NCI-H146 (cell line): ENCODE data around the gene UBE2R2.
A peak's percentile ranks its signal among the peaks of the same experiment; 100 is the strongest.

Experiments used
- DNase-seq: peaks from one replicate; lab custom pipeline; 2025; lab: John Stamatoyannopoulos, UW

The UBE2R2 gene

DNA sequence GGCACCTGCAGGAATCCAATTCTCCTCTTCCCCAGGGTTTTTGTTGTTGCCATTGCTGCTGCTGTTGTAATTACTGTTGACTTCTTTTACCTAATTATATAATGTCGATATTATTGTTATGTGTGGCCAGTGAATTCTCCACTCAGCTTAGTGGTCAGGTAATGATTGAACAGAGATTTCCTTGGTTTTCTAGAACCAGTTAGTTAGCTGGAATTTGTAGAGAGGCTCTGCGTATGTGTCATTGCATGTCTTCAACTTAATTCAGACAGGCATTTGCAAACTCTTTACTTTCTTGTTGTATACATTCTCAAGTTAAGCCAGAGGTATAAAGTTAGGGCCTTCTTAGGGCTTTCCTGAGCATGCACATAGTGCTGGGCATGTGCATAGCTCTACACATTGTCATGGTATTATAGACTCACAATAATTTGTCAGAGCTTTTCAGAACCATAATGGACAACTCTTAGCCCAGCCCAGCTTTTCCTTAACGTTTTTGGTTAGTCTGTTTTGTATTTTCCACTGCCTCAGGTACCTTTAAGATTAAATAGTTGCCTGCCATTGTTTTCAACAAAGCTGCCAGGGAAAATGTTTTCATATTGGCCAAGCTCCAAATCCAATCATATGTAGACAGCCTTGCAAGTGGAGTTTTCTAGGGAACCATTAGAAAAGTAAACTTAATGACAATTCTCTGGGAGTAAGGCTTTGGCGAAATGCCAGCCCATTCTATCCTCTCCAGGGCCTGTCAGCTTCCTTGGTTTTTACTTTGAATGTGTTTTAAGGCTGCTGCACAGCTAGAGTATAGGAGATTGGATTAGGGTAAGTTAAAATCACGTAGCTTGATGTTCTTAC lies 68.1 kb downstream of the UBE2R2 start:
- DNase-seq, result peak; percentile 84

DNA sequence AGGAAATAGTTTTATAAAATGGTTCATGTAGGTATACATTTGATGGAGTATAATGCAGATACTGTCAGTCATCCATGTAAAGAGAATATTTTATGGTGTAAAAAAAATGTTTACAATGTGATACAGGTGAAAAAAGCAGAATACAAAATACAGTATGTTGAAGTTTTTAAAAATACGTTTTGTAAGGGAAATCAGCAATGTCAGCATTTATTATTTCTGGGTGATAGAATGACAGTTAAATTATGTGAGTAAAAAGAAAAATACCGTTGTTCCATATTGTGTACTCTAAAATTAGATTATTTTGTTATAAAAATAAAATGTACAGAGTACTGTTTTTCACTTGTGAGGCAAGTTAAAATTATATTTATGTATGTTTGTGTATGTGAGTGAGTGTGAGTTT lies 69.0 kb downstream of the UBE2R2 start:
- no peak for DNase-seq

DNA sequence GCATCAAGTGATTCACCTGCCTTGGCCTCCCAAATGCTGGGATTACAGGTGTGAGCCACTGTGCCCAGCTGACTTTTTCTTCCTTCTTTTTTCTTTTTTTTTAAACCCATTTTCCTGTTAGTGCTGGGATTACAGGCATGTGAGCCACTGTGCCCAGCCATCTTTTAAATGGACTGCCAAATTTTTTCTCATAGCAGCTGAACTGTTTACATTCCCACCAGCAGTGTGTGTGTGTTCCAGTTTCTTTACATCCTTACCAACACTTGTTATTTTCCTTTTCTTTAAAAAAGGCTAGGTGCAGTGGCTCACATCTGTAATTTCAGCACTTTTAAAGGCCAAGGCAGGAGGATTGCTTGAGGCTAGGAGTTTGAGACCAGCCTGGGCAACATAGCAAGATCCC lies 76.9 kb downstream of the UBE2R2 start:
- DNase-seq, result no peak

DNA sequence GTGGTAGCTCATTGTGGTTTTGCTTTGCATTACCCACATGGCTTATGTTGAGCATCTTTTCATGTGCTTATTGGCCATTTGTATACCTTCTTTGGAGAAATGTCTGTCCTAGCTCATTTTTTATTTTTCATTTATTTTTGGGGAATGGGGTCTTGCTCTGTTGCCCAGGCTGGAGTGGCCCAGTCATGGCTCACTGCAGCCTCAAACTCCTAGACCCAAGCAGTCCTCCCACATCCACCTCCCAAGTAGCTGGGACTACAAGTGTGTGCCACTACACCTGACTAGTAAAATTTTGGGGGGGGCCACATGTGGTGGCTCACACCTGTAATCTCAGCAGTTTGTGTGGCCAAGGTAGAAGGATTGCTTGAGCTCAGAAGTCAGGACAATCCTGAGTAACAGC lies 77.4 kb downstream of the UBE2R2 start:
- no peak for DNase-seq

DNA sequence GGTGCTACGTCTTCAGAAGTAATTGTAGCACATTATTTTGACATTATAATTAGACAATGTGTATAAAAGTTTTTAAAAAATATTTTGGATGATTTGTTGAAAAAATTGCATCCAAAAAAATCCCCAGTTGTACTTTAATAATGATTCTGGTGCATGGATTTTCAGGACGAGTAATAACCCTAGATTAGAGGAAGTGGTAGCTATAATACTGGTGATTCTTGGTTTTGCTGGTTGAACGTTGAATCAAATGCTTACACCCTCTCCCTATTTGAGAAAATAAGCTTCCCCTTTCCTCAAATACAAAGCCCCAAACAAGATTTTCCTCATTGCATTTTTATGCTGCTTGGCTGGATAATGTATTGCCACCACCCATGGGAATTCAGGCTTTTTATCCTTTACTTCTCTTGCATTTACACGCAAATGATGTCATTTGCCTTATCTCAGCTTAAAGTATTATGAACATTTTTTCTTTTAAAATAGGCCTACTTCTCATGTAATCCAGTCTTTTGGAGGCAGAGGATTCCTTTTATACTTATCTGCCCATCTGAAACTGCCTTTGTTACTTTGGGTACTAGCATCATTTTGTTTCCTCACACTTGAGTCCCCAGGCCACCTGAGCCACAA lies 86.3 kb downstream of the UBE2R2 start:
- DNase-seq, result no peak

DNA sequence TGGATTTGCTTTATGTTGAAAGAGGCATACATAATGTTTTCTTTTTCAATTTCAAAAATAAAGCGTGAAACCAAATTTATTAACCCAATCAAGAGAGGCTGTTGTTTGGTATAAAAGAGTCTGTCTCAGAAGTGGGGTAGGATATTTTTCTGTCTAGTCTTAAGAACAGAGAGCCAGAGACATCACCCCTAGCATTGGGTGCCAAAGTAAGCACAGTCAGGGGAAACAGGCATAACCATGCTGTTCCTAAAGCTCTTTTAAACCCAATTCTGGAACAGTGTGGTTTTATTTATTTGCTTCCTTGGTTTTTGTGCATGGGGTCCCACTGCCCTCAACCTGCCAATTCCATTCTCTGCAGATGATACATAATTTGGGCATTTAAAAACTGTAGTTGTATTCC lies 88.2 kb downstream of the UBE2R2 start:
- no peak for DNase-seq

DNA sequence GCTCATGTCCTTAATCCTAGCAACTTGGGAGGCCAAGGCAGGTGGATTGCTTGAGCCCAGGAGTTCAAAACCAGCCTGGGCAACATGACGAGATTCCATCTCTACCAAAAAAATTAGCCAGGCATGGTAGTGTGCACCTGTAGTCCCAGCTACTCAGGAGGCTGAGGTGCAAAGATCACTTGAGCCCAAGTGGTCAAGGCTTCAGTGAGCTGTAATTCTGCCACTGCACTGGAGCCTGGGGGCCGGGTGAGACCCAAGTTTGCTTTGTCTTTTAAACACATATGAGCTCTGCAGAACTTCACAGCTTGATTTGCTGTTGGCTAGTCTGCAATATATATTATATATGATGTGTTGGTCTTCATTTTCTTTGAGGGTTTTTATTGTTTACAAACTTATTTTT lies 89.8 kb downstream of the UBE2R2 start:
- no peak for DNase-seq

DNA sequence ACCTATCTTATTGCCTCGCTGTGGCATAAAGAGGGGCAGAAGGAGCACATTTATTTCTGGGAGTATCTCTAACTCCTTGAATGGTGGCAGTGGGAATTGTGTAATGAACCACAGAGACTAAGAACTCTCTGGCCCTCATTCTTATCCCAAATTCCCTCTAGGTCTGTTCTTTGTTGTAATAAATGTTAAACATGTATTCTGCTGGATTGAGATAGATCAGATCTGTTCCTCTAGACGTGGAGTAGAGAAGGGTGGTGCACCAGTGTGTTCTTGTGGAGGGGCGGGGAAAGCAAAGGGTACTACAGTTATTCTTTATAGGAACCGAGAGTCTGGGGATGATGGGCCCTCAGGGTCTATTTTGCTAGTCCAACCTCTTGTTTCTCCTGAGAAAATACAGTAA lies 90.4 kb downstream of the UBE2R2 start:
- DNase-seq, result no peak

DNA sequence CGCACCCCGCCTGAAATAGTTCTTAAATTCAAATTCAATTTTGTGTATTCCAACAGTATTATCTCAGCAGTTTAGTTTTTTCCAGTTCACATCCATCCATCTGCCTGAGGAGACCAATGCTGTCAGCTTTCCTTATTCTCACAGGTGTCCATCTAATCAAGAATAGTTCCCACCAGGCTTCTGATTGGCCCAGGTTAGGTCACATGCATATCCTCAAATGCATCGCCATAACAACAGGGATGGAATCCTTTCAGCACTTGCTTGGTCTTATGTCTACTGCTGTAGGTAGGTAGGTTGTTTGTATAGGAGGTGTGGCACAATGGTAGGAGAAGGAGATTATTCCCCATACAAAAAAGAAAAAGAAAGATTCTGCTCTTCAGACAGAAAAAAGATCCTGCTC lies 91.2 kb downstream of the UBE2R2 start:
- DNase-seq, result peak; percentile 26

DNA sequence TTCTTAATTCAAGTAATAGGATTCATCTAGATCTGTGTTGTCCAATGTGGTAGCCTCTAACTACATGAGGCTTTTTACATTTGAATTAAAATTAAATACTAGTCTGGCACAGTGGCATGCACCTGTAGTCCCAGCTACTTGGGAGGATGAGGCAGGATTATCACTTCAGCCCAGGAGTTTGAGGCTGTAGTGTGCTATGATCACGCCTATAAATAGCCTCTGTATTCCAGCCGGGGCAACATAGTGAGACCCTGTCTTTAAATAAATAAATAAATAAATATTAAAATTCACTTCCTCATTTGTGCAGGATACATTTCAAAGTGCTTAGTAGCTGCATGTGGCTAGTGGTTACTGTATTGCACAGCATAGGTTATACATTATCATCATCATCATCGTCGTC lies 91.8 kb downstream of the UBE2R2 start:
- no peak for DNase-seq

DNA sequence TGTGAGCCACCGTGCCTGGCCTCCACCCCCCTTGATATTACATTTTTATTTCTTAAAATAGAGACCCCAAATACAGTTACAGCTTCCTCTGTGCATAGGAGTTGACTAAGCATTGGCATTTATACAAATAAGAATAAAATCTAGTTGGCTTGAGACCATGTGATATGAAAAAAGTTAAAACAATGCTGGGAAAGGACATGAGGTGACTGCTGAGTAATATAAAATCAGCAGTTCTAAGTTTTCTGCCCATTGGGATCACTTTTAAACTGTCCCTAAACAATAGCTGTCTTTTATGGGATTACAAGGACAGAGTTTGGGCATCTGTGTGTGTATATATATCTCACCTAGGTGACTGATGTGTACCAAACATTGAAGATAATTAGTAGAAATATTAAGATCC lies 96.6 kb downstream of the UBE2R2 start:
- no peak for DNase-seq

DNA sequence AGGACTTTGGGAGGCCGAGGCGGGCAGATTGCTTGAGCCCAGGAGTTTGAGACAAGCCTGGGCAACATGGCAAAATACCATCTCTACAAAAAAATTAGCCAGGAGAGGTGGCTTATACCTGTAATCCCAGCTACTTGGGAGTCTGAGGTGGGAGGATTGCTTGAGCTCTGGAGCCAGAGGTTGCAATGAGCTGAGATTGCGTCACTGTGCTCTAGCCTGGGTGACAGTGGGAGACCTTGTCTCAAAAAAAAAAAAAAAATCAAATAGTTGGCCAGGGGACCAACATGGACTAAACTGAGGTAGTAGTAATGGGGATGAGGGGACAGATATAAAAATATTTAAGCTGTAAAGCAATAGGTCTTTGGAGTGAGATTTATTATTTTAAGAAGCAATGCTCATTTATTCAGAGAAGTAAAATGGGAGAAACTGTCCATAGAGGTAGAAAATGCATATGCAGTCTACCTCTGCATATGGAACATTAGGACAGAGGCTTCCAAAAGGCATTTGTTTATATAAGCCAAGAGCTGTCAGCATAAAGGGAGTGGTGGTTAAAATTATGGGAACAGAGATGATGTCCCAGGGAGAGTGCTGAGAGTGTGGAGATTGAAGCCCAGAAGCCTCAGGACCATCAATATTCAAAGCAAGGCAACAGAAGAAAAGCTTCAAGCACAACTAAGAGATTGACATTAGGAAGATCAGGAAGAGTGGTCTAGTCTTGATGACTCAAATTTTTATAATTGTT lies 98.1 kb downstream of the UBE2R2 start:
- DNase-seq, result no peak

DNA sequence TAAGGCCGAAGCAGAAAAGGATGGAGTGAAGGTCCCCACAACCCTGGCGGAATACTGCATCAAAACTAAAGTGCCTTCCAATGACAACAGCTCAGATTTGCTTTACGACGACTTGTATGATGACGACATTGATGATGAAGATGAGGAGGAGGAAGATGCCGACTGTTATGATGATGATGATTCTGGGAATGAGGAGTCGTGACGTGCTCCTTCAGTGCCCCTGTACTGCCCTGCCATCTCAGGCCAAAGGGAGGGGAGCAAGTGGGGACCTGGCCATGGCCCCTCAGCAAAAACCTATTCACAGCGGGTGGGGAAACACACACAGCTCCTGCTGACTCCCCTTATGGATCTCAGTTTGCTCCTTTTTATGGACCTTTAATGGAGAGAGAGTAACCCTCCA lies 100.1 kb downstream of the UBE2R2 start:
- no peak for DNase-seq

DNA sequence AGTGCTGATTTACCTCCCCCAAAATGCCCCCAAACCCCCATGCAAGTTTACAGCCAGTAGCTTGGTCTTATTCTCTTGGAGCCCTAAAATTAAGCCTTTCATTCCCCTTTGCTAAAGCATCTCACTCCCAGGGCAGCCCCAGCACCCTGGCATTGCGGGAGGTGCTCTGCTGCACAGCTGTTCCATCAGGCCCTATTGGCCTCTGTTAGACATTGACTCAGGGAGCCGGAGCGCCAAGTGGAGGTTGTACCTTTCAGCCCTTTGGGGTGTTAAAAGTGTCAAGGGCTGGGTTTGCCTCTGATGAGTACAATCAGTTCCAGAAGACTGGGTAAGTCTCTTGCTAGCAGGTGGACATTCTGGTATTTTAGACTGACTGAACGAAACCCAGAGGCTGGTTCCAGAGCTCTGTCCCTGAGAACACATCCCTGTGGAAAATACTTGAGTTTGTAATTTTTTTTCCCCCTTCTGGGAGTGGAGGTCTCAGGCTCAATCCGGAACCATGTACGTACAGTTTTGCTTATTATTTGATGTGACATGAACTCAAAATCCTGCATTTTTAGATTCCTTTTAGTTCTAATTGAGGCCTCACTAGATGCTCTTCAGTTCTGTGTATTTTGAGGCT lies 102.4 kb downstream of the UBE2R2 start:
- no peak for DNase-seq

DNA sequence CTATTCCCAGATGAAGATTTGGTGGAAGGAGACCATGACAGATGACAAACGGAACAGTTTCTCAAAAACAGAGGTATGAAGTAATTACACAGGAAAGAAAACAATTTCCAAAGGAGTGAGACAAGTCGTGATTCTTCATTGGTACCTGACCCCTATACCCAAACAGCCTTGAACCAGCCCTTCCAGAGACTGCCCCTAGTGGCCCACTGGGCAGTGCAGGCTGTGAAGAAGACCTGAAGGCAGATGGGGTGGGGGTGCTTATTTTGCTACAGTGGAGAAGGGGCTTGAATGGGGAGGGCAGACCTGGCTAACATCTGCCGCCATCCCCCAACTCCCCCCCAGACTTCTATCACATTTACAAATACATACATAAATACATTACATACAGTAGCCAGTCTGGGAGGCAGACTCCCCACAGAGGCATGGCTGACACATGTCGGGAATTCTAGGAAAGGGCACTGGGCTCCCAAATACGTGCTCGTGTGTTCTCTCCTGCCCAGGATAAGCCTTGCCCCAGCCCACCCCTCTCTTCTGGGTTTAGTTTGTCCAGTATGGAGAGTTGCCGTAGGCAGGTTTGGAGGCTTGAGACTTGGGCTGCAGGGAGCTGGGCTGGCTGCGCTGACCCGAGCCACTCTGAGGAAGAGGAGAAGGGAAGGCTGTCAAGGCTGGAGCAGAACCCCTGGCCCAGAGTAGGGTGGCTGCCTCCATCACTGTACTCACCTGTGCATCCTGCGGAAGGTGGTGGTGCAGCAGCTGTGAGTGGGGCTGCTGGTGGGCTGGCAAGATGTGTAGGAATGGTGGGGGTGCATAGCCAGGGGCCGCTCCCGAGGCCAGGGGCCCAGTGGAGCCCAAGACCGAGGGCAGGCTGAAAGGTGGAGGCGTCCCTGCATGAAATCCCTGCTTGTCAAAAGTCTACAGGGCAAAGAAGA lies 105.3 kb downstream of the UBE2R2 start:
- DNase-seq, result no peak

DNA sequence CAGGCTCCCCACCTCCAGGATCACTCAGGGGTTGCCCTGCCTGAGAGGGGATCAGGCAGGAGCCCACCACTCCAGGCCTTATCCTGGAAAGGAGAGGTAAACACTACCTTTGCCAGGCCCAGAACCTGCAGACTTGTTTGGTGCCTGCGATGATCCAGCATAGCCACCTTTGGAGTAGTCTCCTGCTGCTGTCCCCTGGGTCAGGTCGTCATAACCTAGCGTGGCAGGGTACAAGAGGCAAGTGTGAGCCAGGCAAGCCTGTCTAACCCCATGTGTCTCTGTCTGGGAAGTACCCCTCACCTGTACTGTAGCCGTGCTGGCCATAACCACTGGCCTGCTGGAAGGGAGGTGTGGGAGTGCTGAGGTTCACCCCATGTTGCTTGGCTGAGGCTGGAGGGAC lies 106.1 kb downstream of the UBE2R2 start:
- DNase-seq, result no peak

DNA sequence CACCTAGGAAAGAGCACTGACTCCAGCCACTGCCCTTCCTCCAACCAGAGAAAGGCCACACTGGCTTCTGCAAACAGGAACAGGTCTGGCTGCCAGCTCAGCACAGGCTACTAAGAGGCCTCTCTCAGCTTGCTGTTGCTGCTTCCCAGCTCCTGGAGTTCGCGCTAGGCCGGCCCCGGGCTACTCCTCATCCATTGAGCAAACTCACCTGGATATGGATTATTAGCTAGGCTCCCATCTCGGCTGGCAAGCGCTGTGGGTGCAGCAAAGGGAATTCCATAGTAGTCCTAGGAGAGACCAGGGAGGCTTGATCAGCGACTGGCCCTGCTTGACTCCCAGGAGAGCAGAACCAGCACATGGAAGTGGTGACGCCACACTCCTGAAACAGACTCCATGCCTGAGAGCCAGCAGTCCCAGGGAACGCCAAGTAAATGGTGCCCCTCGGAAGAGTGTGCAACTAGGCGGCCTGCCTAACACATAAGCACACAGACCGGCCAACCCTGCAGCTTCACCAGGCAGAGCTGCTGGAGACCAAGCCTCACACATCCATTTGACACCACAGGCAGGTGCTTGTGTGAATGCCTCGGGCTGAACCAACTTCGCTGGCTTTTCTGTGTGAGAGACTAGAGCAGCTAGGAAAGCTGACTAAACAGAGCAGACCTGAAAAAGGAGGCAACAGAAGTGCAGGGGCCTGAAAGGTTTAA lies 107.2 kb downstream of the UBE2R2 start:
- DNase-seq, result no peak

DNA sequence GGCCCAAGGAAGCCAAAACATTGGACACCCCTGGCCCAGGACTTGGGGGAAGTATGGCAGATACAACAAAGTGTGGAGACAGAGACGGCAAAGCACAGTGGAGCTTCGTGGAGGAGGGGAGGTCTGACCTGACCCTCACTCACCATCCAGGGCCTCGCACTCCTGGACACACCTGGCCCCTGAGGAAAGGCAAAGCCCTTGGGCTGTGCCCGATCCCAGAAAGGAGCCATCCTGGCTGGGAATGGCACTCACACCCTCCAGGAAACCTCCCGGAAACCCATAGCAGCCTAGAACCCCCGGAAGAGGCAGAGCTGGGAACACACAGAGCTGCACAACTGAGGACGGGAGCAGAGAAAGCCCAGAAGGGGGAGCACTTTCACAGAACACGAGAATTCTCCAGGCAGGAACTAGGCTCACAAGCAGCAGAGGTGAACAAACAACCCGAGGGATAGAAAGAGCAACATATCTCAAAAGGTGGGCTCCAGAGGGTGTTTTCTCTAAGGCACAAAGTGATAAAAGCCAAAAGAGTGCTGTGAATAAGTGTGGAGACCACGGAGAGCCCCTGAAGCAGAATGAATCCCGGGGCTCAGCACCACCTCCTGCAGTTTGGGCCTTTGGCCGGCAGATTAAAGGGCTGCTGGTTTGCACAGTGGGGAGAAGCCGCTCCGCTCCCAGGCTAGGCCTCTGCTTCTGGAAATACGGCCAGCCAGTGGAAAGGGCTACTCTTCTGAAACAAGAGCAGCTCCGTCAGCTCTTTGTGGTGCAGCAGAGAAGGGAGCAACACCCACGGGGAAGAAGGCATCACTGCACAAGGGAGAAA lies 108.2 kb downstream of the UBE2R2 start:
- DNase-seq, result peak; percentile 14

DNA sequence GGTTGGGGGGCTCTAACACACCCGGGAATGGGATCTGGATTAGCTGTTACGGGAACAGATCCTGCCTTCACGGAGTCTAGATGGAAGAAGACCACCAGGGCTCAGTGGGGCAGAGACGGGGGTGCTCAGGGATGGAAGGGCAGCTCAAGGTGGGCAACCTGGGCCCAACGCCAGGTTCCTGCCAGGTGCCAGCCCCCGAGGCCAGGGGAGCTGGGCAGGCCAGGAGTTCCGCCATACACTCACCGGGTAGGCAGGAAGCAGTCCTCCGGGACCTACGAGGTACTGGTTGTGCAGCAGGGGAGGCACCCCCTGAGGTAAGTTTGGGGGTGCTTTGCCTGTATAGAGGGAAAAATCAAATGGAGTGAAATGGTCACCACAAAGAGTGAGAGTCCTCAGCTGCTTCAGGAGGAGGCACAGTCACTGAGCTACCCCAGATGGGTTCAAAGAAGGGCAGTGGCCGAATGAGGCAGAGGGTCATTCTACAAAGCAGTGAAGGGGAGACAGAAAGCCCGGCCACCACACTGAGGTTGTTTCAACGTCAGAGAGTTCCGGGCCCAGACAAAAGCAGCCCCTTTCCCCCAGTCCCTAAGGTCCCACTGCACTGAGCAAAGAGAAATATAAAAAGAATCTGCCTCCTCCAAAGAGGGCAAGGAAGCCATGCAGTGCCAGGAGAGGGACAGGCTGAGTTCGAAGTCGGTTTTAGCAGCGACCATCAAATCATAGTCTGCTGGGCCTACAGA lies 110.0 kb downstream of the UBE2R2 start:
- DNase-seq, result no peak
